Measurements from ENCODE around the gene CSTPP1.
A peak's percentile ranks its signal among the peaks of the same experiment; 100 is the strongest.
"Not testable (repeated sequence)": the region's sequence is repeated elsewhere in the genome, so short reads cannot be mapped to it uniquely, and the experiment has no call there.

CSTPP1 gene

GRCh38 chr11:46912526-46913150 lies 23.9 kb upstream of the CSTPP1 start:
- DNase-seq (ENCODE audit: low read depth), result peak; percentile 30

- no peak for DNase-seq (ENCODE audit: low read depth)
Observed at GRCh38 chr11:46913484-46913883, 23.1 kb upstream of the CSTPP1 start.

GRCh38 chr11:46914363-46914762 lies 22.2 kb upstream of the CSTPP1 start:
- peak; percentile 82 for DNase-seq (ENCODE audit: low read depth)

GRCh38 chr11:46914910-46915309 lies 21.7 kb upstream of the CSTPP1 start:
- no peak for DNase-seq (ENCODE audit: low read depth)

- DNase-seq (ENCODE audit: low read depth), result peak; percentile 82
Observed at GRCh38 chr11:46916286-46917108, 20.1 kb upstream of the CSTPP1 start.

GRCh38 chr11:46917109-46917761 lies 19.3 kb upstream of the CSTPP1 start:
- no peak for DNase-seq (ENCODE audit: low read depth)

- no peak for DNase-seq (ENCODE audit: low read depth)
Observed at GRCh38 chr11:46917762-46918082, 18.8 kb upstream of the CSTPP1 start.

- peak; percentile 38 for DNase-seq (ENCODE audit: low read depth)
Observed at GRCh38 chr11:46918083-46918787, 18.3 kb upstream of the CSTPP1 start, which contains the start of gene LRP4. TSS of gene LRP4 (minus strand) at chr11:46918550. CDS start at chr11:46918379, 171 bp downstream.

GRCh38 chr11:46918788-46919513 lies 17.6 kb upstream of the CSTPP1 start:
- DNase-seq (ENCODE audit: low read depth), result no peak

GRCh38 chr11:46920755-46921154 lies 15.8 kb upstream of the CSTPP1 start:
- peak; percentile 99 for DNase-seq (ENCODE audit: low read depth)

- not testable (repeated sequence) for DNase-seq (ENCODE audit: low read depth)
Observed at GRCh38 chr11:46927928-46928327, 8.6 kb upstream of the CSTPP1 start.

GRCh38 chr11:46928701-46929100 lies 7.9 kb upstream of the CSTPP1 start:
- not testable (repeated sequence) for DNase-seq (ENCODE audit: low read depth)

GRCh38 chr11:46930089-46930488 lies 6.5 kb upstream of the CSTPP1 start:
- DNase-seq (ENCODE audit: low read depth), result peak; percentile 59

GRCh38 chr11:46942172-46942571 lies 5.6 kb downstream of the CSTPP1 start:
- no peak for DNase-seq (ENCODE audit: low read depth)

- DNase-seq (ENCODE audit: low read depth), result no peak
Observed at GRCh38 chr11:46944356-46945075, 8.0 kb downstream of the CSTPP1 start.

GRCh38 chr11:46947399-46948077 lies 11.0 kb downstream of the CSTPP1 start:
- DNase-seq (ENCODE audit: low read depth), result no peak

- DNase-seq (ENCODE audit: low read depth), result peak; percentile 93
Observed at GRCh38 chr11:46948378-46949131, 12.0 kb downstream of the CSTPP1 start.

- DNase-seq (ENCODE audit: low read depth), result no peak
Observed at GRCh38 chr11:46949297-46949696, 12.7 kb downstream of the CSTPP1 start.

GRCh38 chr11:46951864-46952263 lies 15.3 kb downstream of the CSTPP1 start:
- DNase-seq (ENCODE audit: low read depth), result no peak

GRCh38 chr11:46952553-46952952 lies 16.0 kb downstream of the CSTPP1 start:
- DNase-seq (ENCODE audit: low read depth), result no peak

Data from EH (cell line).